GM21786 (cell line): ENCODE data around the gene CAPNS2.

Experiments
- ATAC-seq: cut with Tn5 transposase; IDR thresholded peaks from one replicate; pipeline ENCODE4 v1.9.1; 2021; ENCODE audit not compliant: unreplicated experiment

CAPNS2 gene

DNA sequence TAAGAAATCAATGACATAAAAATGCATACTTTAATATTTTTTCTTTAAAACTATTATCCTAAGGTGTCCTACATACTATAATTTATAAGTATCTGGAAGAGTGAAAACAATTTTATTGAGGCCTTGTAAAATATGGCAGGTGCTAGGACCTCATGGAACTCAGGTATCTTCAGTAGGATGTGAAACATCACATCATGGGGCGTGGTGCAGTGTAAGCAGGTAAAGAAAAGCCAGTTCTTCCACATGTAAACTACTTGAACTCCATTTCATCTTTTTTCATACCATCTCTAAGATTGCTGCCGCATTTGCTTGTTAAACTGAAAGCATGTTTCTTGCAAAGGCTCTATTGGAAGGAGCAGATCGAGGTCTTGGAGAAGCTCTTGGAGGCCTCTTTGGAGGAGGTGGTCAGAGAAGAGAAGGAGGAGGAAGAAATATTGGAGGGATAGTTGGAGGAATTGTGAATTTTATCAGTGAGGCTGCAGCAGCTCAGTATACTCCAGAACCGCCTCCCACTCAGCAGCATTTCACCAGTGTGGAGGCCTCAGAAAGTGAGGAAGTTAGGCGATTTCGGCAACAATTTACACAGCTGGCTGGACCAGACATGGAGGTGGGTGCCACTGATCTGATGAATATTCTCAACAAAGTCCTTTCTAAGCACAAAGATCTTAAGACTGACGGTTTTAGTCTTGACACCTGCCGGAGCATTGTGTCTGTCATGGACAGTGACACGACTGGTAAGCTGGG is at the start of gene CAPNS2:
Gene CAPNS2, plus strand, starts transcription at position 253 of the 744 bp plus-strand sequence. Its CDS starts 73 bp downstream, at position 326.
- no peak for ATAC-seq

DNA sequence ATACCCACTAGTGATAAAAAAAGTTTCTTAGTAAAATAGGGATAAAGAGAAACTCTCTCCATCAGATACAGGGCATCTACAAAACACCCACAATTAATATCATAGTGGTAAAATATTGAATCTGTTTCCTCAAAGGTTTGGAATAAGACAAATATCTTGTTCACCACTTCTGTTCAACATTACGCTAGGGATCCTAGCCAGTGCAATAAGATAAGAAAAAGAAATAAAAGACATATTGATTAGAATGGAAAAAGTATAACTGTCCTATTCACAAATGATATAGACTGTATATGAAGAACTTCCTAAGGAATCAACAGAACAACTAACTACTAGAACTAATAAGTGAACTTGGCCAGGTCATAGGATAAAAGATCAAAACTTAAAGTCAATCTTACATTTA is 44.7 kb upstream of the CAPNS2 start:
- ATAC-seq: no peak

DNA sequence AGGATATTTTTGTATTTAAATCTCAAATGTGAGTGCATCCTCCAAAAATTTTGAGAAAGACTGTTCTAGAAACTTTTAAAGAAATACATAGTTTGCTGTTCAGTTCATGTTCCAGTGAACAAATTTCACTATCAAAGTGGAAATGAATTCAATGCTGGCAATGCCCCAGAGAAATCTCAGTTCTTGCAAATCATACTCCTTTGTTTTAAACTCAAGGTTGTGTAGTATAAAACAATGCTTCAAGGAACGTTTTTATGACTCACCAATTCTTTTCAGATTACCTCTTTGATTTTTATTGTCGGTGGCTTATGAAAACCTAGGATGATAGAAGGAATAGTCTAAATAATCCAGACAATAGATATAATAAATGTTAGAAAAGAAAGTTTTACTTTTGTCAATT is 40.0 kb upstream of the CAPNS2 start:
- ATAC-seq: no peak

DNA sequence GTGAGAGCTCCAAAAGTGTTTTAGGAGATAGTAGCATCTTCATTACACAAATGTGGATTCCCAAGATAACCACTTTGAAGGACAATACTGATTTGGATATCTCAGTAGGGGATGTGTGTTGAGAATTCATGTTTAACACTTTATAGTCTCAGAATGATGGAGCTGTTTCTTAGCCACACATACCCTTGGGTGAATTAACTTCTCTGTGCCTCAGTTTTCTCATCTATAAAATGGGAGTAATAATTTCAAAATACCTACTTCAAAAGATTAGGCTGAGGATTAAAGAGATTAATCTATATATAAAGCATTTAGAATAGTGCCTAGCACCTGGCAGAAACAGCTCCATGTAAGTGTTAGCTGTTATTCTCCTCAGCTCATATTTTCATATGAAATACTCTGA is 38.6 kb upstream of the CAPNS2 start:
- ATAC-seq: no peak

DNA sequence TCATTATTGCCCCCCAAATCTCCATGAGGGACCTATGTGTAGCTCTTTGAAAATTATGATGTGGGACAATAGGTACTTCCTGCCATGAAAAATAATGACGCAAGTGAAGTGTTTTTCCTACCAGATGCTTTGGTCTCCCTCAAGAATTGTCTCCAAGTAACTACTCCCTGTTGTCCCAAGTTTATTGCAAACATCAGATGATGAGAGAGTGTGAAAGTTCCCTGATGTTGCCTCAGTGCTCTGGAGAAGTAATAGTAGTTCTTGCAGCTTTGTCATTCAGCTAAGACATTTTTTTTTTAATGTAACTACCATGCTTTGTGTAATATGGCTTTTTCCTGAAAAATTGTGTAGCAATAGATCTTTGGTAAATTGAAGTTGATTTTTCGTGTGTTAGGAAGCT is 37.5 kb upstream of the CAPNS2 start:
- no peak for ATAC-seq

DNA sequence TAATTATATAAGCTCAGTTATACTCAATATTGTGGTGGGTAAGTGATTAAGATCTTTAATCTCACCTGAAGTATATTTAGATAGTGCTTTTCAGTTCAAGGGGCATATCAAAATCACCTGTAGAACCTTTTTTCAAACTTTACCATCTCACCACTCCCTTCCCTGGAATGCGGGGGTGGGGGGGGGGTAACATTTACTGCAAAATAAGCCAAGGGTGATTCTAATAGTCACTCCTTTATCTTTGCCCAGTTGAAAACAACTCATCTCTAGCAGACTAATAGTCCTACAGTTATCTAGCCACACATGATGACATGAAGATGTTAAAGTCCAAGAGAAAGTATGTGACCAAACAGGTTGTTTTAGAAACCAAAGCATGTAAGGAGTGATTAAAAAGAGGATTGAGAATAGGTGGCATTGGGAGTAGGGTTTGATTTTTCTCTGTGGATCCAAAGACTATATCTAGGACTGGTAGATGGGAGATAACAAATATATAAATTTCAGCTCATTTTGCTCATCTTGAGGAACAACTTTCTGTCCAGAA is 36.1 kb upstream of the CAPNS2 start:
- ATAC-seq: no peak

DNA sequence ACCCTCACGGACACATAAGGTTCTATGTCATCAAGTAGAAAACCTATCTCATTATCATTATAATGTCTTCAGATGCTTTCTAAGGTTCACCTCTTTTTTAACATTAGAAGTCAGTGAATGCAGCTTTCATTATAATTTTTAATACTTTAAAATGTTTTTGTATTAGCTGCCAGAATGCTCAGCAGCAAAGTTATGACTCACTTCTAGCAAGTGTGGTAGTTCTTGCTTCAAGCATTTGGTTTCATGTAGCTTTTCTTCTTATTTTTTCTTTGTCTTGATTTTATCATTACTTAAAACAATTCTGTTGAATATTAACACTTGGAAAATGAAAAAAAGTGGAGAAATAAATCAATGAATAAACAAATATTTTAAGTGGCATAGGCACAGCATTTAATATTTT is 34.3 kb upstream of the CAPNS2 start:
- no peak for ATAC-seq

DNA sequence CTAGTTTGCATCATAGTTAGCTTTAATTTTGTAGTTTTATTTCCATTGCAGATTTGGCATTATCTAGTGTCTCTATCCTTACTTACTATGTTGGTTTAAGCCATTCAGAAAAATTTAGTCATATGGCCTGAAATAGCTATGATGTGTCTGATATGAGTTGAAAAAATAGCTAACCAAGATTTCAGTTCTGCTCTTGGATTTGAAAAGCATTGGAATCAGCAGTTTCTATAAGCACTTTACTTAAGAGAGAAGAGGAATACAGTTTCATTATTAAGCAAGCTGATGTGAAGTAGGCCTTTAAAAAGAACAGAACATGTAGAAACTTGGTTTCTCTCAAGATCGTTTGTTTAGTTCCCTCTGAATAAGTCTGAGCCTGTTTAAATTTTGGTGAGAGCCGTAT is 31.7 kb upstream of the CAPNS2 start:
- ATAC-seq: no peak

DNA sequence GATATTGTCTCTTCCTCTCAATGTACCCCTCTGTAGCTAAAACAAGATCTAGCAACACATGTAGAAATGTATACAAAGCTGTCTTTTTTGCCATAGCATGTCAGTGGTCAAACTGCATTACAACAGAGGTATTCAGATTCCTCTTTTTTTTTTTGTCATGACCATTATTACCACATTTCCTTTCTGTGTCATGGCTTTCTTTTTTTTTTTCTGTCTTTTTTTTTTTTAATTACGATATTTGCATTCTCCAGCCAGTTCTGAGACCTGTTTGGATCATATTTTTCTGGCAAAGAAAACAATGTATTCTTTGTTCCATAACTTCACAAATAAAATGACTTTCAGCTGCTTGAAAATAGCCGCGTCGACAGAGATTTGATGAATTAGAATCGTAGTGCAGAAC is 27.4 kb upstream of the CAPNS2 start:
- ATAC-seq: no peak

DNA sequence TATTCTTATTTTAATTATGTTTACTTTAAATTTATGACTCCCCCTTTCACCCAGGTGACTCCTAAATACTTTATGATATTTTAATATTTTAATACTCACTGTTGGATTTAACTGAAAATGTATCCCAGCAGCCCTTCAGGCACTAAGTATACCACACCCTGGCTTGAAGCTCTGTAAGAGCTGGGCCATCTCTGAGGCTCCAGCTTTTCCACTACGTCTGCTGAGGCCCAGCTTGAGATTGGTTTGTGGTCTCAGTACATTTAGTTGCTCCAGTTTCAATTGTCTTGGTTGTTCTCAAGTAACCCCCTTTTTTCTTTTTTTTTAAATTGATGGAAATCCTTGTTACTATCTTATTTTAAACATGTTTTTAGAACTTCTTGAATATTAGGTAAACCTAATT is 27.0 kb upstream of the CAPNS2 start:
- ATAC-seq: no peak

DNA sequence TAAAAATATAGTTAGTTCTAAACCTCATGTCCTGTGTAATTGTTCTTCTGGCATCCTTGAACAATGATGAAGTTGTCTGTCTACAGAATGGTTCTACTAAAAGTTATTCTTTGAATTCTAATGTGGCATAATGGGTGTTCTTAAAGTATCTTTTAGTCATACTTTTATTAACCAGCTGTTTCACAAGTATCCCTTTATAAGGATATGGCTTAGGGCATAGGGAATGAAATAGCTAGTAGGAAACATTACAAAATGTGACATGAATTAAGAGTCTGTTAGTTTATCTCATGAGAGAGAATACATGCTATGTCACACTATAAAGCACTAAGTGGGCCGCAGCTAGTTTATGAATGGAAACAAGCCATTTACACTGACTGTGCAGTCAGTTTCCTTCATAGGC is 26.3 kb upstream of the CAPNS2 start:
- no peak for ATAC-seq

DNA sequence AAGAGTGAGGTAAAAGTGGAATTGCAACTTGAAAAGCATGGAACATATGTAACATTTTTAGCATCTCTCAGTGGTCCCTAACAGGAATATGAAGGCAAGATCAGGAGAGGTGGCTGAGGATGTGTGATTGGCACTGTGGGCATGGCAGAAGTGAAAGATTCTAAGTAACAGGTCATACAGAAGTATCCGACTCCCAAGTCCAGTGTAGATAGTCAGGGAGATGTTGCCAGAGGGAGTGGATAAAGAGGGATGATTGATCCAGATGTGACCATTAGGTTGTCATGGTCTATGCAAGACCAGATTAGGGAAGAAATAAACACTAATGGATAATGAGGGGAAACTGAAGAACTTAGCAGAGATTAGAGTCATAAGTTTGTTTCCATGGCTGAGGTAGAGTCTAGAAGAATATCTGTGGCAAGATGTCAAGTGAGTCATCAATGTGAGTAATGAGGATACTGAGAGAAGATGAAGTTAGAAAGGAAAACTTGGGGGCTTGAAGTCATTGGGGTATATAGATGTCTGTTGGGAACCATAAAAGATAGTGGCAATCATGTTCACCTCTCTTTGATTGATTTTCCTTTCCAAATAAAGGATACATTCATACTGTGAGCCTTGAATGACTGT is 23.9 kb upstream of the CAPNS2 start:
- no peak for ATAC-seq

DNA sequence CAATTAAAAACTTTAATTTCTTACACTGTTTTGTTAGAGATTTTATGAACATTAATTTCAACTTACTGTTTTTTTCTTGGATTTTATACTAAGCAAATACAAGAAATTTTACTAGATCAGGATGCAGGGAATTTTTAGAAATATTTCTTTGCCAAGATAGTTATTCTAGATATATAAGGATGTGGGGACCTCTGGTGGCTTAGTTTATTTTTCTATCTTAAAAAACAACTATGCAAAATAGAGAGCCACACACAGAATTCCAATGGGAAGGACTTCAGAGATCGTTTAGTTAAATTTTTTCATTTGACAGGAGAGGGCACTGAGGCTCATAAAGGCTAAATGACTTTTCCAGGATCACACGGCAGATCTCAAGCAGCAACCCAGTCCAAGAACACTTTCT is 23.0 kb upstream of the CAPNS2 start:
- ATAC-seq: no peak

DNA sequence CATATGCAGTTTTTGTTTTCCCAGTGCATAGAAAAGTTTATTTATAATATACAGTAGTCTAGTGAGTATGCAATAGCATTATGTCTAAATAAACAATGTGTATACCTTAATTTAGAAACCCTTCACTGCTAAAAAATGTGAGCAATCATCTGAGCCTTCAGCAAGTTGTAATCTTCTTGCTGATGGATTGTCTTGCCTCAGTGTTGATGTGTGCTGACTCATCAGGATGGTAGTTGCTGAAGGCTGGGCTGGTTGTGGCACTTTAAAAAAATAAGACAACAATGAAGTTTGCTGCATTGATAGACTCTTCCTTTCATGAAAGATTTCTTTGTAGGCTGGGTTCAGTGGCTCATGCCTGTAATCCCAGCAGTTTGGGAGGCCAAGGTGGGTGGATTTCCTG is 13.9 kb upstream of the CAPNS2 start:
- ATAC-seq: no peak

DNA sequence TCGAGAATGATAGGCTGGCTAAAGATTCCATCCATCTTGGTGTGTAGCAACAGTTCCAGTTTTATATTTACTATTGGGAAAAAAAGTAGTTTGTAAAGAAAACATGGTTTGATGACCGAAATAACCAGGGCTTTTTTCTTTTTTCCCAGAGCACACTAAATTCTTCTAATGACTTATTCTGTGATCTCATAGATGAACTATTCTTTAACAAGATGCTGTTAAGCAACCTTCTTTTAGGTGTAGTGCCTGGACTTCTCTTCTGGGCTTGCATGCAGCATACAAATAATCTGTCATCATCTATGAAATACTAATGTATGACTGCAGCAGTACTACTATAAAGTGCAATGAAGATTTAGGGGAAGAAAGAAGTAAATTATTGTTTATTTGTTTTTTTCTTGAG is 11.0 kb upstream of the CAPNS2 start:
- ATAC-seq: no peak

DNA sequence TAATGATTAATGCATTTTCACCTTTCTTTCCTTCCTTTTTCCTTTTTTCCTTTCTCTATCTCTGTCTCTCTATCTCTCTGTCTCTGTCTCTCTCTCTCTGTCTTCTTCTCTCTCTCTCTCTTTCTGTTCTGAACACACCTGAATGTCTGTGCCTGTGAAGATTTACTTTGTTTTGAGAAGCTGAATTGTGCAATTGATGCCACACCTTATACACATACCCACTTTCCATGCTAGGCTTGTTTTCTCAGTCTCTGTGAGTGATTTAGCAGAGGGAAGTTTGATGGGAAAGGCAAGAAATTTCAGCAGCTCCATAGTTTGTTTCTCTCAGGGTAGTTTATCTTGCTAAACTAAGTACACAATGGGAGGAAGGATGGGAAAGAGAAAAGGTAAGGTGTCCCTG is 9.3 kb upstream of the CAPNS2 start:
- no peak for ATAC-seq

DNA sequence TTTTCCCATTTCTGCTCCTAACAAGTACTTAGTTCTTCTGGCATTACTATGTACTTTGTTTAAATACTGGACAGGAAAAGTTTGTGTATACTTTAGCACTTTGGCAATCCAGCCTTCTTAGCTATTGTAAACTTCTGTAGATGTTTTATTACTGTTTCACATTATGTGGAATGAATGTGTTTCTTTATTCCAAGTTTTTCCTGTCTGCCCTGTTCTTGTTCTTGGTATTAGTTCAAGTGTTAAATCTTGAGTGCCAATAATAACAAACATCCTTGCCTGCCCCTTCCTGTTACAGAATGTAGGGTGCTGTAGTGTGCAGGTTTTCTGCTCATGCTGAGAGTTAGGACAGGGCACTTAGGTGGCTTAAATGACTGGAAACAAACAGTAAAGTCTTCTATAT is 7.3 kb upstream of the CAPNS2 start:
- ATAC-seq: no peak

DNA sequence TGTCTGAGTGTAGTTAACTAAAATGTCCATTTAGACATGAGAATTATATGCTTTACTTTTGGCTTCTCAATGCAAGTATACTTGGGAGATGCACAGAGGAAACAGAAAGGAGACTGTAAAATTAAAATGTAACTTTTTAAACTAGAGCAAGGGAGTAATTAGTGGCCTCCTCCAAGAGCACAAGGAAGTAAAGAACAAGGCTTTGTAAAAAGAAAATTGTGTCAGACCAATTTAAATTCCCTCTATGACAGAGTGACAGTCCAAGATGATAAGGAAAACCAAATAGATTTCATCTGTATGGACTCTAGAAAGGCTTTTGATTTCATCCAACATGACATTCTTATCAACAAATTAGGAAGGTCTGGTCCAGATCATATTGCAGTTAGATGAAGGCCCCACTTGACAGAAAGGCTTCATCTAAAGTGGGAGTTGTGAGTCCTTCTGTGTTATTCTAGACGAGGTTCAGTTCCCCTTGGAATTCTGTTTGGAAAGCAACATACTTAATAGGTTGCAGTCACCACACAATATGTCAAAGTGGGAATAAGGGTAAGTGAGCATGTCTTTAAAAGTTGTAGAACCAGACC is 6.5 kb upstream of the CAPNS2 start:
- no peak for ATAC-seq

DNA sequence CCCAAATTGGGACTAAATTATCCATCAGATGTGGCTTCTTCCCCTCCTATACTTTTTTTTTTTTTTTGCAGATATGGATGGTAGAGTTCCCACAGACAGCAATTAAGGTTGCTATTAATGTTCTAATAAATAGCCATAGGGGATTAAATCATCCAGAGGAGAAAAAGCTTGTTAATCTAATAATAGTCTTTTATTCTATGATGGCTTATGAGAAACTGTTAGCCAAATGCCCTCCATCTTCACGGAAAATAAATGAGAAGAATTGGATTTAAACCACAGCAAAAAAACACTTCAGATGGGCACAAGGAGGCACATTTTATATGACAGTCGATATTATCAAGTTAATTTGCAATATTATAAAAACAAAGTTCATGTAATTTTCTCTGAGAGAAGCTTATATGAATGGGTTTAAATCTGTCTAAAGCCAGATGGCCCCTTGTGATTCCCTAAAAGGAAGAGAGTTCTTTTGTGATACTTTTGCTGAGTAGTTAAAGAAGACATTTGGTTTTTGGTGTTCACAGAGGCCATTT is 5.1 kb upstream of the CAPNS2 start:
- no peak for ATAC-seq

DNA sequence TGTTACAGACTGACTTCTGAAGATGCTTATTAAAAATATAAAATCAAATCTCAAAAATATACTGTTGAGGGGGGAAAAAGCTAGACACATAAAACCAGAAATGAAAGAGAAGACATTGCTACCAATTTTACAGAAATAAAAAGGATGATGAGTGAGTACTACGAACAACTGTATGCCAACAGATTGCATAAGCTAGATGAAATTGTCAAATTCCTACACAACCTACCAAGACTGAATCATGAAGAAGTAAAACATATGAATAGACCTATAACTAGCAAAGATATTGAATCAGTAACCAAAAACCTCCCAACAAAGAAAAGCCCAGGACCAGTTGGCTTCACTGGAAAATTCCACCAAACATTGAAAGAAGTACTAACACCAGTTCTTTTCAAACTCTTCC is 3.5 kb upstream of the CAPNS2 start:
- no peak for ATAC-seq

DNA sequence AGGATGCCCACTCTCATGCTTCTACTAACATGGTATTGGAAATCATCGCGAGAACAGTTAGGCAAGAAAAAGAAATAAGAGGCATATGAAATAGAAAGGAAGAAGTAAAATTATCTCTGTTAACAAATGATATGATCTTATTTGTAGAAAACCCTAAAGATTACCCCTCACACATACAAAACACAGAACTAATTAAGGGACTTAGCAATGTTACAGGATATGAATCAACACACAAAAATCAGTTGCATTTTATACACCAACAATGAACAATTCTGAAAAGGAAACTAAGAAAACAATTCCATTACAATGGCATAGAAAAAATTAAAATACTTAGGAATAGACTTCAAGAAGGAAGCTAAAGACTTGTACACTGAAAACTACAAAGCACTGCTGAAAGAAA is 2.7 kb upstream of the CAPNS2 start:
- no peak for ATAC-seq

DNA sequence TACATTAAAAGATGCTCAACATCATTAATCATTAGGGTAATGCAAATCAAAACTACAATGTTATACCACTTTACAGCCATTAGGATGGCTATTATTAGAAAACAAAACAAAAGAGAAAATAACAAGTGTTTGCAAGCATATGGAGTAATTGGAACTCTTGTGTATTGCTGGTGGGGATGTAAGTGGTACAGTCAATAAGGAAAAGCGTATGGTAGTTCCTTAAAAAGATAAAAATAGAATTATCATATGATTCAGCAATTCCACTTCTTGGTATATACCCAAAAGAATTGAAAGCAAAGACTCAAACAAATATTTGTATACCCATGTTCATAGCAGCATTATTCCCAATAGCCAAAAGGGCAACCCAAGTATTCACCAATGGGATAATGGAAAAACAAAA is 1.4 kb upstream of the CAPNS2 start:
- no peak for ATAC-seq
